K562 (cell line): ENCODE data around the gene WDR81. TPM values are rescaled to one million over a fixed set of nuclear protein-coding genes. Genes with fewer than 3 reads are reported as not detected.

Experiments
- CHD1 ChIP-seq: fragments of 200-600 bp; sonication (generic); IDR thresholded peaks from one replicate; pipeline ENCODE4 v1.6.1; 2012; ENCODE audit warnings: mild to moderate bottlenecking, moderate library complexity, low read length, inconsistent platforms
- CREM ChIP-seq: IDR thresholded peaks from 2 replicates; pipeline ENCODE4 v1.6.1; 2014; ENCODE audit warnings: antibody characterized with exemption, low read depth
- E2F1 ChIP-seq: sonication (generic); formaldehyde crosslinking; IDR thresholded peaks from 2 replicates; pipeline ENCODE4 v1.8.1; 2023; ENCODE audit warnings: mild to moderate bottlenecking, missing genetic modification reagents, moderate library complexity
- EGR1 ChIP-seq: fragments of 450-650 bp; conservative IDR thresholded peaks from 2 replicates; pipeline ENCODE4 v1.6.1; 2017; ENCODE audit warnings: mild to moderate bottlenecking
- EHMT2 ChIP-seq: fragments of 450-650 bp; IDR thresholded peaks from 2 replicates; pipeline ENCODE4 v1.6.1; 2018; ENCODE audit warnings: antibody characterized with exemption
- GABPA ChIP-seq: fragments of 200-800 bp; sonication (Bioruptor generic); conservative IDR thresholded peaks from 2 replicates; pipeline ENCODE4 v1.6.1; 2016; ENCODE audit warnings: low read depth, missing genetic modification characterization, missing compliant biosample characterization
- L3MBTL2 ChIP-seq: fragments of 450-650 bp; IDR thresholded peaks from 2 replicates; pipeline ENCODE4 v1.6.1; 2016; ENCODE audit warnings: mild to moderate bottlenecking, moderate library complexity
- MCM3 ChIP-seq: fragments of 450-650 bp; IDR thresholded peaks from 2 replicates; pipeline ENCODE4 v1.6.1; 2016
- MNT ChIP-seq, 2 experiments: fragments of 450-650 bp; conservative IDR thresholded peaks; 2 replicates each; pipeline ENCODE4 v1.6.1; 2017; ENCODE audit warnings: mild to moderate bottlenecking in 2 of 2, moderate library complexity in 2 of 2
- NFATC3 ChIP-seq: fragments of 450-650 bp; IDR thresholded peaks from 2 replicates; pipeline ENCODE4 v1.6.1; 2017; ENCODE audit warnings: mild to moderate bottlenecking
- NFXL1 ChIP-seq: fragments of 450-650 bp; formaldehyde crosslinking; IDR thresholded peaks from 2 replicates; pipeline ENCODE4 v1.4.0; 2021; ENCODE audit warnings: mild to moderate bottlenecking
- PML ChIP-seq: IDR thresholded peaks from 2 replicates; pipeline ENCODE4 v1.6.1; 2012; ENCODE audit warnings: low read length, inconsistent platforms
- SRSF7 ChIP-seq: fragments of 200-400 bp; formaldehyde crosslinking; optimal IDR thresholded peaks from 2 replicates; pipeline ENCODE3; 2017; ENCODE audit warnings: mild to moderate bottlenecking, low read depth, low read length
- TFE3 ChIP-seq: fragments of 450-650 bp; formaldehyde crosslinking; IDR thresholded peaks from 2 replicates; pipeline ENCODE4 v1.4.0; 2020; ENCODE audit warnings: mild to moderate bottlenecking, mixed read lengths
- ZMIZ1 ChIP-seq, 2 experiments: fragments of 150-350 bp in 1 of 2; IDR thresholded peaks; 2 replicates each; pipeline ENCODE4 v1.6.1; 2012 to 2016; ENCODE audit warnings: low read depth in 2 of 2, low read length in 2 of 2, mild to moderate bottlenecking in 1 of 2, moderate library complexity in 1 of 2
- ZNF12 ChIP-seq: sonication (generic); formaldehyde crosslinking; IDR thresholded peaks from 2 replicates; pipeline ENCODE4 v1.4.0; 2020; ENCODE audit warnings: mild to moderate bottlenecking, missing genetic modification reagents
- ZNF280B ChIP-seq: fragments of 250-450 bp; sonication (Bioruptor Pico); IDR thresholded peaks from 2 replicates; pipeline ENCODE4 v1.5.1; 2021; ENCODE audit warnings: mild to moderate bottlenecking
- ZNF324 ChIP-seq: fragments of 250-450 bp; sonication (Bioruptor Pico); IDR thresholded peaks from 2 replicates; pipeline ENCODE4 v1.4.0; 2020; ENCODE audit warnings: mild to moderate bottlenecking
- ZNF384 ChIP-seq: IDR thresholded peaks from 2 replicates; pipeline ENCODE4 v1.6.1; 2012; ENCODE audit warnings: low read depth, low read length, improper control_type of control experiment
- polyA plus RNA-seq, 8 experiments: library from polyadenylated mRNA; depleted of rRNA in 4 of 8; stranded (reverse) in 5 of 8; unstranded in 3 of 8; fragments of >200 nt; fragmentation: Nextera tagmentation in 2 of 8; fragmentation: Illumina TruSeq in 1 of 8; extraction: Ambion mirVana in 2 of 8; extraction: Trizol in 1 of 8; gene quantifications; 2 replicates each; pipeline versions ENCODE4 v1.2.1 to v1.2.3, GENCODE V29; 2011 to 2014; ENCODE audit warnings: inconsistent platforms in 1 of 8, missing spikeins in 1 of 8
- total RNA-seq, 7 experiments: library from RNA; depleted of rRNA in 6 of 7; stranded (reverse); fragments of >200 nt in 6 of 7; fragmentation: Illumina TruSeq in 2 of 7; extraction: Trizol in 2 of 7; gene quantifications; 2 replicates each; pipeline versions ENCODE4 v1.2.1 to v1.2.3, GENCODE V29; 2011 to 2021; ENCODE audit warnings: low replicate concordance in 1 of 7

The WDR81 gene
- total and polyA plus RNA-seq, 9 of the 15 experiments (the other 6 are each of a cell fraction or from before 2014, with no cell fraction given) = 0.01 to 17.1 (median 3.3) TPM

GRCh38 chr17:1736348-1737281, 12.1 kb downstream of the WDR81 start (continued):
- TF ChIP-seq TFE3 (CRISPR knock-in tag) = no peak
- TF ChIP-seq MNT (conservative IDR thresholded peaks at IDR 0.05) = peak in 1 of 2 experiments; percentile 56; a peak in 2 of 4 replicates
- TF ChIP-seq NFATC3 = no peak
- no peak for TF ChIP-seq GABPA (tag)
- TF ChIP-seq ZMIZ1 (IDR thresholded peaks at IDR 0.05; ENCODE audit: low read depth in 2 of 2, low read length in 2 of 2) = no peak
- TF ChIP-seq EHMT2 = no peak
- no peak for TF ChIP-seq ZNF384
- TF ChIP-seq CHD1 = no peak
- TF ChIP-seq EGR1 = peak; percentile 60
- no peak for TF ChIP-seq ZNF12 (CRISPR knock-in tag)
- TF ChIP-seq SRSF7 = no peak
- TF ChIP-seq ZNF324 (CRISPR knock-in tag) = no peak
- no peak for TF ChIP-seq NFXL1 (CRISPR knock-in tag)
- TF ChIP-seq PML = no peak
- peak; percentile 4; the same call in 1 of the 2 replicates for TF ChIP-seq CREM
- no peak for TF ChIP-seq ZNF280B (CRISPR knock-in tag)
- peak; percentile 43; the same call in 1 of the 2 replicates for TF ChIP-seq L3MBTL2
- TF ChIP-seq E2F1 = no peak
- no peak for TF ChIP-seq MCM3
